Limb (tissue), 2 donors: ENCODE data around the gene ZNF44.
"Not testable (repeated sequence)": the region's sequence is repeated elsewhere in the genome, so short reads cannot be mapped to it uniquely, and the experiment has no call there.

ENCODE experiments used
- DNase-seq, 2 donors: peaks; one replicate each; pipeline ENCODE4 v3.0.0-alpha.2; 2016; ENCODE audit errors: extremely low spot score in 2 of 2

Gene ZNF44

GRCh38 chr19:12294249-12295158 is at the start of gene ZNF44:
ZNF44 (minus strand) TSS chr19:12294883; CDS start chr19:12294694, 189 bp downstream.
- peak; percentile 96 to 97 for DNase-seq

DNA sequence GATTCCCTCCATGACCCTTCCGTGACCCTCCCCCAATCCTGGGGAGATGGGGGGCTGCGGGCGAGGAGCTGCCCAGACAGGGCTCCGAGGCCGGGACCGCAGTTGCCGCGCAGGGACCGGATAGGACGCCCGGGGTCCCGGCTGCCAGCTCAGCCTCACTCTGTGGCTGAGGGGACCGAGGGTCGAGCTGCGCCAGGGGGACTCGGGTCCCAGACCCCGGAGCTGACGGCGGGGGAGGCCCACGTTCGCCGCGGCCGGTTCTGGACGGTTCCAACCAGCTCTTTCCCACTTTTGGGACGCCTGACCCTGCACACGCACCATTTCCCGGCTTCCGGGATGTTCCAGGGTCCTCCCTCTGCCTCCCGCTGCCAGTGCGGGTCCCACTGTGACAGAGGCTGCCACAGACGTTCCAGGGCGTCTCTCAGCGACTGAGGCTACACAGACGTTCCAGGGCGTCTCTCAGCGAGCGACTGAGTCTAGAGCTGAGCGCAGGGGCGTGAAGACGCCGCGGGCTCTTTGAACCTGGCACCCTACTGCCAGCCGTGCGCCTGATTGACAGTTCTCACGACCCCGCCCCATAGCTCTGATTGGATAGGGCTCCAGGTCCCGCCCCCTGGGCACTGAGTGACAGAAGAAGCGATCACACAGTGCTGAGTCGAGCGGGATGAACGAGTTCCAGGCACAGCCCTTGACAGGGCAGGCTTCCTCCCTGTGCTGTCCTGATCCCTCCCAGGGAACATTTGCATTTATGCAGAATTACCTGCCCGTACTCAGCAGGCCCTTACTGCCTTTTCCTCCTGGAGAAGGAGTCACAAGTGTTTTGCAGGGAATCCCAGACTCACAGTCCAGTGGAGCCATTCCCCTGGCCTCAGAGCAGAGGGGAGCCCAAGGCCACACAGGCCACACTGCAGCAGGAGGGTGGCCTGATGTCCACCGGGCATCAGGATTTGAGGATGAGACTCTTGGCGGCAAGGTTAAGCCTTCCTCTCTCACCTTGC is 38.8 kb upstream of the ZNF44 start, which contains the start of gene ZNF563:
Gene ZNF563 (minus strand): TSS at position 472 of the 998 bp plus-strand sequence. CDS start 151 bp downstream, at position 321.
- peak; percentile 93 to 97 for DNase-seq

- no peak for DNase-seq
Observed at GRCh38 chr19:12331211-12331941, 36.7 kb upstream of the ZNF44 start.

- no peak for DNase-seq
Observed at GRCh38 chr19:12330340-12330739, 35.7 kb upstream of the ZNF44 start.

DNA sequence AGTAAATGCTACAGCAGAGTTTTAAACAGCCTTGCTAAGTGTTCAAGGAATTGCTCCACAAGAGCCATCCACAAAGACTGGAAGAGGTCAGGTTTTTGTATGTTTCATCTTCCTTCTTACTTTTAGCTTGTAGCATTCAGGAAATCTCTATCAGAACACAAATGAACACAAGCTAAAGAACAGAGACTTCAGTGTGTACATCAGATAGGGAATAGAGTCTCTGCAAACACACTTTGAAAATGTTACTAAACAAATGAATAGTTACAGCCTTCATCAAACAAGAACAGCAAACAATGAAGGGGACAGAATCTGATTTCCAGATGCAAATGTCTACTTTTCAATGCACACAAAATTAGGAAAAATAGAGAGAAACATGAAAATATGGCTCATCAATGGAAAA is 31.0 kb upstream of the ZNF44 start:
- no peak for DNase-seq

DNA sequence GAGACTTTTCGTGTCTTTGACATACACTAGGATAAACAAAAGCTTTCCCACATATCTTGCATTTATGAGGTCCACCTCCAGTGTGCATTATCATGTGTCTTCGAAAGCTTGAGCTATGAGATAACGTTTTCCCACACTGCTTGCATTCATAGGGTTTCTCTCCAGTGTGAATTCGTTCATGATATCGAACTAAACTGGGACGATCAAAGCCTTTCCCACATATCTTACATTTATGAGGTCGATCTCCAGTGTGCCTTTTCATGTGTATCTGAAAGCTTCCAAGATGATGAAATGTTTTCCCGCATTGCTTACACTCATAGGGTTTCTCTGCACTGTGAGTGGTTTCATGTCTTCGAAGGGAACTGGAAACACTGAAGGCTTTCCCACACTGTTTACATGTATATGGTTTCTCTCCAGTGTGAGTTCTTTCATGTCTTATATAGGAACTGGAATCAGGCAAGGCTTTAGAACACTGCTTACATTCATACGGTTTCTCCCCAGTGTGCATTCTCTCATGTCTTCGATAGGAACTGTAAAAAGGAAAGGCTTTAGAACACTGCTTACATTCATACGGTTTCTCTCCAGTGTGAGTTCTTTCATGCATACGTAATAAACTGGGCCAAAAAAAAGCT is 24.2 kb upstream of the ZNF44 start:
- no peak for DNase-seq

DNA sequence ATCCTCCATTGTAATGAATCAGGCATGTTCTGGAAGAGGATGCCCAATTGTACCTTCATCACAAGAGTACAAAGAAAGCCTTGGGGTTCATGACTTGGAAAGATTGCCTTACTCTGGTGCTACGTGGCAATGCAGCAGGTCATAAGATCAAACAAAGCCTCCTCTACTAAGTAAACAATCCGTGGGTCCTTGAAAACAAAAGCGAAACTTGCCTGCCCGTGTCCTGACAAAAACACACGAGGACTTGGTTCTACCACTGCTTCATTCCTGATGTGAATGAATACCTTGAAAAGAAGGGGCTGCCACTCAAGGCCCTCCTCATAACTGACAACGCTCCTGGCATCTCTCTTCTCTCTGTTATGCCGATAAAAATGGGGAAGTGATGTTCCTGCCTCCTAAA is 19.9 kb upstream of the ZNF44 start:
- DNase-seq: no peak

GRCh38 chr19:12308891-12309290 is 14.2 kb upstream of the ZNF44 start:
- not testable (repeated sequence) for DNase-seq

DNA sequence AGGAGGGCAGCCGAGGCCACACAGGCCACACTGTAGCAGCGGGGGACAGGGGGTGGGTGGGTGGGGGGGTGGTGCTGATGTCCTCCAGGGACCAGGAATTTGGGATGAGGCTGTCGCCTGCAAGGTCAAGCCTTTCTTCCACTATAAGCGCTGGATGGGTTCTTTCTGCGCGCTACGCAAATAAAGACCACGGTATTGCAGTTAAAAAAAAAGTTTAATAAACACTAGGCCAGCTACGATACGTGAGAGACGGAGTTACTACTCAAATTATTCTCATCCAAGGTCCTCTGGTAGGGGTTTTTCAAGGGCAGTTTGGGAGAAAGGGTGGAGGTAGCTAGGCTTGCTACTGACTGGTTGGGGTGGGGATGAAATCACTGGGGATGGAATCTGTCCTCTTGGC is 508 bp upstream of the ZNF44 start:
- no peak for DNase-seq

GRCh38 chr19:12293777-12294248 is 870 bp downstream of the ZNF44 start:
- peak; percentile 2 to 58 for DNase-seq

GRCh38 chr19:12289790-12290065 is 5.0 kb downstream of the ZNF44 start:
- no peak for DNase-seq

- no peak for DNase-seq
Observed at GRCh38 chr19:12287958-12288500, 6.7 kb downstream of the ZNF44 start.

DNA sequence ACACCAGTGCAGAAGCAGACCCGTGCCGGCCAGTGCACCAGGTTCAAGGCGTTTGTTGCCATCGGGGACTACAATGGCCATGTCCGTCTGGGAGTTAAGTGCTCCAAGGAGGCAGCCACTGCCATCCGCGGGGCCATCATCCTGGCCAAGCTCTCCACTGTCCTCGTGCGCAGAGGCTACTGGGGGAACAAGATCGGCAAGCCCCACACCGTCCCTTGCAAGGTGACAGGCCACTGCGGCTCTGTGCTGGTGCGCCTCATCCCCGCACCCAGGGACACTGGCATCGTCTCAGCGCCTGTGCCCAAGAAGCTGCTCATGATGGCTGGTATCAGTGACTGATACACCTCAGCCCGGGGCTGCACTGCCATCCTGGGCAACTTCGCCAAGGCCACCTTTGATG is 10.1 kb downstream of the ZNF44 start:
- no peak for DNase-seq

- DNase-seq: no peak
Observed at GRCh38 chr19:12284226-12284625, 10.5 kb downstream of the ZNF44 start.

DNA sequence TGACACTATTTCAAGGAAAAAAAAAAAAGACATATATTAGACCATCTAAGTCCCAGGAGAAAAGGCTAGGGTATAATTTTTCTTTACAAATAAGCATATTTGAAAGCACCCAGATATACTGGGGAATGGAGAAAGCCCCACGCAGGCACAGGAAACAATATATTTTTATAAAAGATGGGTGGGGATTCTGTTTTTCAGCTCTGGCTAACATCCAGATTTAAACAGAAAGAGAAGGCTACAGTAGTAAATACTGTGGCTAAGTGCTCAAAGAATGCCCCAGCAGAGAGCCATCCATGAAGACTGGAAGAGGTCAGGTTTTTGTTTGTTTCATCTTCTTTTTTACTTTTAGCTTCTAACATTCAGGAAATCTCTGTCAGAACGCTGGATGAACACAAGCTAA is 16.0 kb downstream of the ZNF44 start:
- no peak for DNase-seq

- DNase-seq: no peak
Observed at GRCh38 chr19:12272980-12273901, 21.4 kb downstream of the ZNF44 start.

GRCh38 chr19:12272386-12272785 is 22.3 kb downstream of the ZNF44 start:
- no peak for DNase-seq

DNA sequence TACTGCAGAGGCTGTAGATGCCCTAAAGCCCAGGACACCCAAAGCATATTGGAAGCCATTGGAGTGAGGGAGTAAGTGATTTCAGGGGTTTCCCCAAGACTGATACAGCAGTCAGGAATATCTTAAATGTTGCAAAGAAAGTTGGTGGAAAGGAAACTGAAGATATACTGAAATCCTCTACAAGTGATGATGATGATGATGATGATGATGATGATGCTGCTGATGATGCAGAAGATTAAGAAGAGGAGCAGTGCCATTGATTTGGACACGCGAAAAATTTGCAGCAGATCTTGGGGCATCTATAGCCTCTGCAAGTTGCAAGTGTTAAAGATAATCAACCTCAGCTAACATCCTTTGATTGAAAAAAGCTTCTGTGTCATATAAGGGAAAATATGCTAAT is 23.8 kb downstream of the ZNF44 start:
- no peak for DNase-seq

DNA sequence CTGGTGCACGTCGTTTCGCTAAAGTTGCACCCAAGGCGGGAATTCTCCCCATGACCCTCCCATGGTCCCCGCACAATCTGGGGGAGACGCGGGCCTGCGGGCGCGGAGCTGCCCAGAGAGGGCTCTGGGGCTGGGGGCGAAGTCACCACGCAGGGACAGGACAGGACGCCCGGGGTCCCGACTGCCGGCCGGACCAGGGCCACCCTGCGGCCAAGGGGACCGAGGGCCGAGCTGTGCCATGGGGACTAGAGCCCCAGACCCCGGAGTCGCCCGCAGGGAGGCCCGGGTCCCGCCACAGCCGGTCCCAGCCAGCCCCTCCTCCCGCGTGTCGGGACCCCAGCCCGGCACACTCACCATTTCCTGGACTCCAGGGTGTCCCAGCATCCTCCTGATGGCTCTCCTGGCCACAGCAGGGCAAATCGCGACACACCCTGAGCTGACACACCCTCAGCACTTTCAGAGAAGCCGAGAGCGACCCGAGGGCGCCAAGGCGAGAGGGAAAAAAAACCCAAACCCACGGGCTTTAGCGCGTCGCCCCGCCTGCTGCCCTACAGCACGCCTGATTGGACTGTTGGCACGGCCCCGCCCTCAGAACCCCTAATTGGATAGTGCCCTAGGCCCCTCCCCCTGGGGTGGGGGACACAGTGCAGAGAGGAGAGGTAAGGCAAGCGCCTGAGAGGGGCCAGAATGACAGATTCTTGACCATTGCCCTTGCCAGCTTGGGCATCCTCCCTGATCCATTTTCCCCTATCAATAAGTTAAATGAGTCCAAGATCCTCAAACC is 28.6 kb downstream of the ZNF44 start:
- DNase-seq: no peak
